T-cell (primary cell): Measurements from ENCODE around the gene PRKAG2. TPM values are rescaled to one million over a fixed set of nuclear protein-coding genes. Genes with fewer than 3 reads are reported as not detected.
A peak's percentile ranks its signal among the peaks of the same experiment; 100 is the strongest.

Experiments
- ATAC-seq, 4 experiments: fragments of 200-7000 bp in 3 of 4; fragments of 150-1000 bp in 1 of 4; cut with Tn5 transposase; replicated peaks in 1 of 4; 1 replicate in 3 of 4; 2 replicates in 1 of 4; pipeline ENCODE4 v1.10.0; 2021; ENCODE audit warnings: moderate library complexity in 3 of 4, mild to moderate bottlenecking in 2 of 4, moderate number of reproducible peaks in 1 of 4
- CTCF ChIA-PET, 2 donors: fragments of 300-600 bp; sonication (Branson Sonifier 250); formaldehyde crosslinking; loops; one replicate each; lab custom pipeline; 2022; ENCODE audit warnings: antibody characterized with exemption in 2 of 2; lab: Charles Lee
- POLR2A ChIA-PET, 2 donors: fragments of 300-600 bp; sonication (Branson Sonifier 250); formaldehyde crosslinking; loops; one replicate each; lab custom pipeline; 2022; ENCODE audit warnings: antibody characterized with exemption in 2 of 2; lab: Charles Lee
- DNase-seq, 35 experiments: peaks; one replicate each; pipeline versions ENCODE4 v3.0.0 to v3.0.0-alpha.2; 2013 to 2023
- H3K27ac ChIP-seq: one replicate; pipeline ENCODE4 v1.5.1; 2013; ENCODE audit warnings: low read length
- H3K27me3 ChIP-seq, 2 experiments: replicated peaks in 1 of 2; 1 replicate in 1 of 2; 2 replicates in 1 of 2; pipeline versions ENCODE4 v1.6.1 to v1.7.0; 2013; ENCODE audit warnings: low read length in 1 of 2, mixed read lengths in 1 of 2; ENCODE audit not compliant: control insufficient read depth in 2 of 2, insufficient read depth in 2 of 2; ENCODE audit errors: extremely low read depth in 1 of 2
- H3K36me3 ChIP-seq, 2 donors: 1 replicate in 1 of 2; 2 replicates in 1 of 2; pipeline versions ENCODE4 v1.6.1 to v1.7.0; 2013; ENCODE audit warnings: low read length in 1 of 2; ENCODE audit not compliant: control insufficient read depth in 2 of 2, insufficient read depth in 1 of 2; ENCODE audit errors: extremely low read depth in 1 of 2
- H3K4me1 ChIP-seq, 2 experiments: 1 replicate in 1 of 2; 2 replicates in 1 of 2; pipeline versions ENCODE4 v1.6.1 to v1.7.0; 2013; ENCODE audit warnings: low read length in 2 of 2, mixed read lengths in 1 of 2; ENCODE audit not compliant: insufficient read depth in 2 of 2, control insufficient read depth in 1 of 2; ENCODE audit errors: extremely low read depth in 1 of 2
- H3K4me3 ChIP-seq, 2 donors: 1 replicate in 1 of 2; 2 replicates in 1 of 2; pipeline versions ENCODE4 v1.5.1 to v1.7.0; 2013; ENCODE audit warnings: mild to moderate bottlenecking in 2 of 2, low read length in 1 of 2, moderate library complexity in 1 of 2; ENCODE audit not compliant: control insufficient read depth in 1 of 2; ENCODE audit errors: extremely low read depth in 1 of 2
- H3K9me3 ChIP-seq: 2 replicates; pipeline ENCODE4 v1.7.0; 2013
- H3K27ac Mint-ChIP-seq, 2 donors: one replicate each; pipeline ENCODE4 v1.8.0; 2020 to 2021; ENCODE audit warnings: mild to moderate bottlenecking in 2 of 2, mixed read lengths in 2 of 2
- H3K27me3 Mint-ChIP-seq, 2 donors: one replicate each; pipeline ENCODE4 v1.8.0; 2021 to 2022; ENCODE audit warnings: mixed read lengths in 2 of 2
- H3K36me3 Mint-ChIP-seq: one replicate; pipeline ENCODE4 v1.8.0; 2021; ENCODE audit warnings: mixed read lengths
- H3K4me1 Mint-ChIP-seq, 3 donors: one replicate each; pipeline ENCODE4 v1.8.0; 2020 to 2022; ENCODE audit warnings: mixed read lengths in 3 of 3, mild to moderate bottlenecking in 1 of 3
- H3K4me3 Mint-ChIP-seq, 3 donors: one replicate each; pipeline ENCODE4 v1.8.0; 2020 to 2022; ENCODE audit warnings: mild to moderate bottlenecking in 3 of 3, mixed read lengths in 3 of 3, moderate library complexity in 3 of 3
- H3K9me3 Mint-ChIP-seq, 3 donors: one replicate each; pipeline ENCODE4 v1.8.0; 2020 to 2022; ENCODE audit warnings: mixed read lengths in 3 of 3
- WGBS: methylation state at CpG from one replicate; pipeline ENCODE4 v1.1.5; 2013; ENCODE audit warnings: missing lambda C conversion rate; ENCODE audit not compliant: insufficient coverage; 5-methylcytosine and 5-hydroxymethylcytosine counted together
- total RNA-seq, 35 experiments: library from RNA in 6 of 35; stranded (reverse) in 6 of 35; fragments of 120-200 nt in 1 of 35; gene quantifications; one replicate each; pipeline versions ENCODE4 v1.2.1 to v1.2.4 and lab custom pipeline; 2013 to 2026

PRKAG2 gene
- total RNA-seq, 5 donors from 2014 or later (not counting 1 experiment from before 2014, with no cell fraction given), result 43.0 to 59.9 (median 49.3) TPM

DNA sequence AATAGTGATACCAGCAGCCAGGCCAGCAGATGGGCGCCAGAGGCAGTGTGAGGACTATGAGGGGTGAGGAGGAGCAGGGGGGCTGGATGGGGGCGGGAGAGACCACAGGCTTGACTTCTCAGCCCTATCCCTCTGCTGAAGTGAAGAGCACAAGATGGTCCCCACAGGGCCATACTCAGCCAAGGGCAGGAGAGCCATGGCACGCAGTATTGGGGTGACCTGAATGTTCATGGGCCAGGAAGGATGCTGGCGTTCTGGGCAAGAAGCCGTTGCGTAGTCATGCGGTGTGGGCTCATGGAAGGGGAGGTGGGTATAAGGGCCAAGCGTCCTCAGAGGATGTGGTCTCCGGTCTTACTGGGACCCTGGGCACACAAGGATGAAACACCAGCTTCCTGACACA is 146.3 kb downstream of the PRKAG2 start:
- no peak overlapping the region for H3K27ac Mint-ChIP-seq
- H3K4me1 ChIP-seq, result no peaks in the 10 kb centered on the region
- H3K36me3 ChIP-seq, result no peaks in the 10 kb centered on the region
- DNase-seq (no peak), ATAC-seq (no peak)
- no peak overlapping the region for H3K4me3 Mint-ChIP-seq
- H3K27me3 Mint-ChIP-seq, result no peaks in the 10 kb centered on the region
- no peak overlapping the region for H3K27ac ChIP-seq
- WGBS, result 75% methylated on average over 5 of the region's 9 CpGs
- H3K36me3 Mint-ChIP-seq, result peaks cover 8% of the 10 kb centered on the region
- CTCF ChIA-PET, result no interaction called here
- no peak overlapping the region for H3K4me3 ChIP-seq
- peaks cover 5 to 18% (median 13%) of the 10 kb centered on the region in 3 donors for H3K4me1 Mint-ChIP-seq
- no peaks in the 10 kb centered on the region for H3K9me3 ChIP-seq
- H3K27me3 ChIP-seq, result no peaks in the 10 kb centered on the region
- no peaks in the 10 kb centered on the region for H3K9me3 Mint-ChIP-seq
- POLR2A ChIA-PET, result no interaction called here

DNA sequence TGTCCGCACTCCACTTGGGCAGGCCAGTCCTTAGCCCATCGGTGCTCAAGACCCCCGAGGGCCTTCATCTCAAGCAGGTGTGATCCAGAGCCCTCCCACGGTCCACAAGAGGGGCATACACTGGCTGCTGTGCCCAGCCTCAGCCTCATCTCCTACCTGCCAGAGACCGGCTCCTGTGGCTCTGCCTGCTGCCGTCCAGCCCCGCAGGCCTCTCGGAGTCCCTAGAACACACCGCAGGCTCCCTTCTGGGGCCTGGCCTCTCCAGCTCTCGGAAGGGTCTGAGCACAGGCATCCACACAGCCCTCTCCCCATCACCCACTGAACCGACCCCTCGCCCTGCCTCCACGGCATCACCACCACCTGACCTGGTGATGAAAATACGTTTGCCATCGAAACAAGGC is 147.4 kb downstream of the PRKAG2 start:
- DNase-seq (no peak), ATAC-seq (no peak)
- no peaks in the 10 kb centered on the region for H3K27me3 ChIP-seq
- ChIA-PET CTCF (no interaction called here), POLR2A (no interaction called here)
- Mint-ChIP-seq H3K9me3 (no peaks in the 10 kb centered on the region), H3K27ac (no peak overlapping the region), H3K4me3 (no peak overlapping the region), H3K27me3 (no peaks in the 10 kb centered on the region), H3K36me3 (peaks cover 8% of the 10 kb centered on the region), H3K4me1 (peaks cover 5 to 18% (median 16%) of the 10 kb centered on the region in 3 donors)
- no peaks in the 10 kb centered on the region for H3K4me1 ChIP-seq
- no peak overlapping the region for H3K4me3 ChIP-seq
- WGBS, result 87% methylated on average over 10 of the region's 15 CpGs
- H3K9me3 ChIP-seq, result no peaks in the 10 kb centered on the region
- no peaks in the 10 kb centered on the region for H3K36me3 ChIP-seq
- H3K27ac ChIP-seq, result no peak overlapping the region

DNA sequence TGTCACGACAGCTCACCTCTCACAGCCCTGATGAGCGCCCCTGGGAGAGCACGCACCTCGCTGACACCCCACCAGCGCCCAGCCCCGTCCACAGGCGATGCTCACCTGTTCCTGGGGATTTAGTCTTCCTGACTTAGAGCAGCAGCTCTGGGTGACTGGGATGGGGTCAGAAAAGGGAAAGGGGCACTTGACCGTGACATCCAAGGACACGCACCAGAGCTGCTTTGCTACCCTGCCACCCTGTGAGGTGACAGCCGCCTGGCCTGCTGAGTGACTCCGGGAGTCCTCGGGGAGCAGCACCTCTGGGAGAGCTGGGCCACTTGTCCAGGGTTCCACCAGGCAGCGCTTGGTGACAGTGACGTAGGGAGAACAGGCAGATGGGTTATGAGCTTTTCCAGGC is 148.2 kb downstream of the PRKAG2 start:
- H3K36me3 Mint-ChIP-seq, result peaks cover 8% of the 10 kb centered on the region
- ChIA-PET POLR2A (no interaction called here), CTCF (no interaction called here)
- no peak for DNase-seq
- H3K27ac ChIP-seq, result no peak overlapping the region
- no peak overlapping the region for H3K4me3 Mint-ChIP-seq
- ATAC-seq, result no peak
- peaks cover 5 to 17% (median 16%) of the 10 kb centered on the region in 3 donors for H3K4me1 Mint-ChIP-seq
- H3K9me3 Mint-ChIP-seq, result no peaks in the 10 kb centered on the region
- no peaks in the 10 kb centered on the region for H3K4me1 ChIP-seq
- no peak overlapping the region for H3K4me3 ChIP-seq
- no peaks in the 10 kb centered on the region for H3K27me3 ChIP-seq
- no peaks in the 10 kb centered on the region for H3K9me3 ChIP-seq
- no peaks in the 10 kb centered on the region for H3K36me3 ChIP-seq
- 88% methylated on average over 14 of the region's 14 CpGs for WGBS
- H3K27me3 Mint-ChIP-seq, result no peaks in the 10 kb centered on the region
- no peak overlapping the region for H3K27ac Mint-ChIP-seq

- CTCF ChIA-PET, result no interaction called here
- no peak for ATAC-seq
- H3K9me3 ChIP-seq, result no peaks in the 10 kb centered on the region
- H3K27me3 Mint-ChIP-seq, result no peaks in the 10 kb centered on the region
- POLR2A ChIA-PET, result no interaction called here
- H3K36me3 ChIP-seq, result no peaks in the 10 kb centered on the region
- no peaks in the 10 kb centered on the region for H3K9me3 Mint-ChIP-seq
- peaks cover 5 to 17% (median 16%) of the 10 kb centered on the region in 3 donors for H3K4me1 Mint-ChIP-seq
- no peaks in the 10 kb centered on the region for H3K27me3 ChIP-seq
- 100% methylated on average over 8 of the region's 8 CpGs for whole genome bisulfite sequencing
- H3K4me3 ChIP-seq, result no peak overlapping the region
- no peaks in the 10 kb centered on the region for H3K4me1 ChIP-seq
- H3K27ac Mint-ChIP-seq, result no peak overlapping the region
- peaks cover 8% of the 10 kb centered on the region for H3K36me3 Mint-ChIP-seq
- no peak overlapping the region for H3K4me3 Mint-ChIP-seq
- no peak overlapping the region for H3K27ac ChIP-seq
- no peak for DNase-seq
These were observed 148.6 kb downstream of the PRKAG2 start for GRCh38 chr7:151728286-151728660.

- H3K27me3 Mint-ChIP-seq, result no peaks in the 10 kb centered on the region
- POLR2A ChIA-PET, result no interaction called here
- no peaks in the 10 kb centered on the region for H3K27me3 ChIP-seq
- no peaks in the 10 kb centered on the region for H3K36me3 ChIP-seq
- no peaks in the 10 kb centered on the region for H3K9me3 ChIP-seq
- DNase-seq (peak in 3 of 35 experiments; percentile 11 to 31 (median 20)), ATAC-seq (peak in 3 of 4 experiments; percentile 71 to 94 (median 90))
- H3K9me3 Mint-ChIP-seq, result no peaks in the 10 kb centered on the region
- no peak overlapping the region for H3K4me3 Mint-ChIP-seq
- H3K4me3 ChIP-seq, result no peak overlapping the region
- 73% methylated on average over 15 of the region's 18 CpGs for WGBS
- peaks cover 5 to 17% (median 16%) of the 10 kb centered on the region in 3 donors for H3K4me1 Mint-ChIP-seq
- H3K27ac ChIP-seq, result no peak overlapping the region
- peaks cover 8% of the 10 kb centered on the region for H3K36me3 Mint-ChIP-seq
- no peaks in the 10 kb centered on the region for H3K4me1 ChIP-seq
- CTCF ChIA-PET, result no interaction called here
- H3K27ac Mint-ChIP-seq, result no peak overlapping the region
These were observed 149.2 kb downstream of the PRKAG2 start for GRCh38 chr7:151727579-151728285.

DNA sequence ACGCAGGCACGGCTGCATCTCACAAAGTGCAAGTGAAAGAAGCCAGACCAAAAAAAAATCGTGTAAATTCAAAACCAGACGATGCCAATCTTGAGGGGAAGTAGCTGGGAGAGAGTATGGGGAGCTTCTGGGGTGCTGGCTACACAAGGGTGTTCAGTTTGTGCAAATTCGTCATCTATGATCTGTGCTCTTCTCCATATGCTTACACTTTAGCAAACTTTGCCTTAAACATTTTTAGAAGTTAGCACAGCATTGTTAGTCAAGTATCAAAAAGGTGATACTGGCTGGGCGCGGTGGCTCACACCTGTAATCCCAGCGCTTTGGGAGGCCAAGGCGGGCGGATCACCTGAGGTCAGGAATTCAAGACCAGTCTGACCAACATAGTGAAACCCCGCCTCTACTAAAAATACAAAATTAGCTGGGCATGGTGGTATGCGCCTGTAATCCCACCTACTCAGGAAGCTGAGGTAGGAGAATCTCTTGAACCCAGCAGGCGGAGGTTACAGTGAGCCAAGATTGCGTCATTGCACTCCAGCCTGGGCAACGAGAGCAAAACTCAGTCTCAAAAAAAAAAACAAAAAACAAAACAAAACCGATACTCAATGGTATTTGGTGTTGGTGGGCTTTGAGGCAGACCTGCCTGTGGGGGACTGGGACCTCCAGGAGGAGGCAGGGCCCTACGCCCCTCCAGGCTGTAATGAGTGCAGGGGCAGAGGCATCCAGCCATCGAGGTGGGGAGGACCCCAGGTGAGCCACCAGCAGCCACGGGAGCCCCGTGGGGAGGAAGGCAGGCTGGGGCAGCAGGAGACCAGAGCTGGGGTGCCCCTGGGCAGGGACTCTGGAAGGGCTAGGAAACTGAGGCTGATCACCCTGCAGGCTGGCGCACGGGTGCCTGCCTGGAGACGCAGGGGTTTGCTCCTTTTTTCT is 150.0 kb downstream of the PRKAG2 start:
- ATAC-seq (no peak), DNase-seq (no peak)
- no peaks in the 10 kb centered on the region for H3K36me3 ChIP-seq
- Mint-ChIP-seq H3K9me3 (no peaks in the 10 kb centered on the region), H3K4me1 (peaks cover 5 to 17% (median 16%) of the 10 kb centered on the region in 3 donors), H3K4me3 (no peak overlapping the region), H3K36me3 (peaks cover 8% of the 10 kb centered on the region), H3K27ac (no peak overlapping the region), H3K27me3 (no peaks in the 10 kb centered on the region)
- no peak overlapping the region for H3K4me3 ChIP-seq
- 89% methylated on average over 9 of the region's 23 CpGs for WGBS
- no peaks in the 10 kb centered on the region for H3K27me3 ChIP-seq
- no peak overlapping the region for H3K27ac ChIP-seq
- H3K4me1 ChIP-seq, result no peaks in the 10 kb centered on the region
- ChIA-PET POLR2A (no interaction called here), CTCF (no interaction called here)
- H3K9me3 ChIP-seq, result no peaks in the 10 kb centered on the region
